ENCODE data around the gene PPM1L. TPM values are rescaled to one million over a fixed set of nuclear protein-coding genes. Genes with fewer than 3 reads are reported as not detected.
A peak's percentile ranks its signal among the peaks of the same experiment; 100 is the strongest.
"Not testable (repeated sequence)": the region's sequence is repeated elsewhere in the genome, so short reads cannot be mapped to it uniquely, and the experiment has no call there.

The PPM1L gene
- total and polyA plus RNA-seq, 7 experiments from 2014 or later = 0.48 to 19.1 (median 5.3) TPM

GRCh38 chr3:161025911-161026310 lies 269.9 kb downstream of the PPM1L start:
- no peaks in the 10 kb centered on the region for H3K27me3 Mint-ChIP-seq
- no peaks in the 10 kb centered on the region for H3K9me3 ChIP-seq (ENCODE audit: control insufficient read depth in 2 of 3, low read length in 3 of 3)
- H3K4me3 ChIP-seq (ENCODE audit: low read length) = no peak overlapping the region
- DNase-seq (no peak), ATAC-seq (no peak)
- no peaks in the 10 kb centered on the region for H3K36me3 ChIP-seq (ENCODE audit: control insufficient read depth in 2 of 3, insufficient read depth in 3 of 3, low read length in 3 of 3)
- no peaks in the 10 kb centered on the region for H3K4me1 Mint-ChIP-seq
- no peak overlapping the region for H3K27ac ChIP-seq (ENCODE audit: low read depth, low read length)
- ChIA-PET CTCF (no interaction called here), POLR2A (no interaction called here)
- peaks cover 0 to 24% (median 12%) of the 10 kb centered on the region in 11 donors for H3K9me3 Mint-ChIP-seq
- intact Hi-C loops (cut with micrococcal nuclease) = no loop called here
- no peaks in the 10 kb centered on the region for H3K4me1 ChIP-seq (ENCODE audit: control insufficient read depth in 2 of 2, insufficient read depth in 2 of 2, low read length in 2 of 2)
- H3K27me3 ChIP-seq (ENCODE audit: control insufficient read depth in 2 of 2, insufficient read depth in 2 of 2, low read length in 2 of 2) = no peaks in the 10 kb centered on the region
- H3K36me3 Mint-ChIP-seq = peaks cover 4 to 14% (median 5%) of the 10 kb centered on the region in 5 donors
- no peak overlapping the region for H3K4me3 Mint-ChIP-seq
- H3K27ac Mint-ChIP-seq = no peak overlapping the region

DNA sequence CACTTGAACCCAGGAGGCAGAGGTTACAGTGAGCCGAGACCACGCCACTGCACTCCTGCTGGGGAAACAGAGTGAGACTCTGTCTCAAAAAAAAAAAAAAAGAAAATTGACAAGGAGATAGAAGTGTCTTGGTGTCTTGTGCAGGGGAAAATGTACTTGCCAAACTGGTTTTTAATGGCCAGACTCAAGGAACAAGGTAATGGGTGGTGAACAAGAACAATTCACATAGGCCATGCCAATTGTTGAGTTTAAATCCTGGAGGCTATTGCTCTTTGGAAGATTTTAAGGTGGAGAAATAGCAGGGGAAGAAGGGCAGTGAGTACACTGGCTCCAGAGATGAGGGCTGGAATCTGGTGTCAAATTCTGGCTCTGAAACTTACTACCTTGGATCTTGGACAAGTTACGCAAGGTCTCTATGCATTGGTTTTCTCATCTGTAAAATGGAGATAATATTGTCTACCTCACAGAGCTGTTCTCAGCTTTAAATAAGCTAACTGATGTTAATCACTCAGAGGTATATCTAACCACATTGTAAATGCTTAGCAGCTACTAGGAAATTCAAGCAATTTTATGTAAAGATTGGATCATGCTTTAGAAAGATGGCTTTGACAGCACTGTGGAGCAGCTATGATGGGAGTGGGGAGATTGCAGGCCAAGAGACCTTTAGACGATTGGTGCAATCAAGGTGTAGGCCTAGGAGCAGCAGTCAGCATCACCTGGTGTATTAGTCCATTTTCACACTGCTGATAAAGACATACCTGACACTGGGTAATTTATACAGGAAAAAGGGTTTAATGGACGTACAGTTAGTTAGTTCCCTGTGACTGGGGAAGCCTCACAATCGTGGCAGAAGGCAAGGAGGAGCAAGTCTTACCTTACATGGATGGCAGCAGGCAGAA lies 270.8 kb downstream of the PPM1L start:
- POLR2A ChIA-PET = no interaction called here
- H3K27me3 ChIP-seq (ENCODE audit: control insufficient read depth in 2 of 2, insufficient read depth in 2 of 2, low read length in 2 of 2) = no peaks in the 10 kb centered on the region
- no peak overlapping the region for H3K27ac ChIP-seq (ENCODE audit: low read depth, low read length)
- no peaks in the 10 kb centered on the region for H3K4me1 ChIP-seq (ENCODE audit: control insufficient read depth in 2 of 2, insufficient read depth in 2 of 2, low read length in 2 of 2)
- CTCF ChIA-PET = no interaction called here
- no peaks in the 10 kb centered on the region for H3K27me3 Mint-ChIP-seq
- no peak overlapping the region for H3K4me3 ChIP-seq (ENCODE audit: low read length)
- intact Hi-C loops (cut with micrococcal nuclease) = no loop called here
- H3K4me3 Mint-ChIP-seq = no peak overlapping the region
- H3K36me3 ChIP-seq (ENCODE audit: control insufficient read depth in 2 of 3, insufficient read depth in 3 of 3, low read length in 3 of 3) = no peaks in the 10 kb centered on the region
- peak overlapping the region in 1 of 9 donors; percentile 67 for H3K27ac Mint-ChIP-seq
- peaks cover 5 to 14% (median 6%) of the 10 kb centered on the region in 5 donors for H3K36me3 Mint-ChIP-seq
- DNase-seq = no peak
- H3K9me3 ChIP-seq (ENCODE audit: control insufficient read depth in 2 of 3, low read length in 3 of 3) = no peaks in the 10 kb centered on the region
- no peak for ATAC-seq
- no peaks in the 10 kb centered on the region for H3K4me1 Mint-ChIP-seq
- peaks cover 0 to 17% (median 14%) of the 10 kb centered on the region in 11 donors for H3K9me3 Mint-ChIP-seq

- no peaks in the 10 kb centered on the region for H3K4me1 Mint-ChIP-seq
- no peak overlapping the region for H3K27ac ChIP-seq (ENCODE audit: low read depth, low read length)
- peaks cover 0 to 19% (median 8%) of the 10 kb centered on the region in 11 donors for H3K9me3 Mint-ChIP-seq
- intact Hi-C loops (cut with micrococcal nuclease) = no loop called here
- no peaks in the 10 kb centered on the region for H3K9me3 ChIP-seq (ENCODE audit: control insufficient read depth in 2 of 3, low read length in 3 of 3)
- no peaks in the 10 kb centered on the region for H3K36me3 ChIP-seq (ENCODE audit: control insufficient read depth in 2 of 3, insufficient read depth in 3 of 3, low read length in 3 of 3)
- CTCF ChIA-PET = no interaction called here
- H3K27me3 ChIP-seq (ENCODE audit: control insufficient read depth in 2 of 2, insufficient read depth in 2 of 2, low read length in 2 of 2) = no peaks in the 10 kb centered on the region
- ATAC-seq (no peak), DNase-seq (no peak)
- no peaks in the 10 kb centered on the region for H3K27me3 Mint-ChIP-seq
- POLR2A ChIA-PET = no interaction called here
- peaks cover 0 to 15% (median 8%) of the 10 kb centered on the region in 5 donors for H3K36me3 Mint-ChIP-seq
- H3K4me3 ChIP-seq (ENCODE audit: low read length) = no peak overlapping the region
- no peaks in the 10 kb centered on the region for H3K4me1 ChIP-seq (ENCODE audit: control insufficient read depth in 2 of 2, insufficient read depth in 2 of 2, low read length in 2 of 2)
- H3K27ac Mint-ChIP-seq = no peak overlapping the region
- no peak overlapping the region for H3K4me3 Mint-ChIP-seq
These were observed 272.6 kb downstream of the PPM1L start for GRCh38 chr3:161028555-161029153.

GRCh38 chr3:161031134-161031533 lies 275.1 kb downstream of the PPM1L start:
- H3K27me3 ChIP-seq (ENCODE audit: control insufficient read depth in 2 of 2, insufficient read depth in 2 of 2, low read length in 2 of 2) = no peaks in the 10 kb centered on the region
- no peaks in the 10 kb centered on the region for H3K9me3 ChIP-seq (ENCODE audit: control insufficient read depth in 2 of 3, low read length in 3 of 3)
- H3K27me3 Mint-ChIP-seq = no peaks in the 10 kb centered on the region
- peaks cover 0 to 17% (median 10%) of the 10 kb centered on the region in 11 donors for H3K9me3 Mint-ChIP-seq
- ChIA-PET CTCF (no interaction called here), POLR2A (no interaction called here)
- DNase-seq (no peak), ATAC-seq (no peak)
- H3K36me3 Mint-ChIP-seq = peaks cover 0 to 21% (median 9%) of the 10 kb centered on the region in 5 donors
- peaks cover 0 to 19% (median 10%) of the 10 kb centered on the region in 7 donors for H3K4me1 Mint-ChIP-seq
- H3K27ac ChIP-seq (ENCODE audit: low read depth, low read length) = no peak overlapping the region
- no peak overlapping the region for H3K4me3 Mint-ChIP-seq
- no peak overlapping the region for H3K27ac Mint-ChIP-seq
- intact Hi-C loops (cut with micrococcal nuclease) = no loop called here
- H3K4me3 ChIP-seq (ENCODE audit: low read length) = no peak overlapping the region
- H3K36me3 ChIP-seq (ENCODE audit: control insufficient read depth in 2 of 3, insufficient read depth in 3 of 3, low read length in 3 of 3) = no peaks in the 10 kb centered on the region
- no peaks in the 10 kb centered on the region for H3K4me1 ChIP-seq (ENCODE audit: control insufficient read depth in 2 of 2, insufficient read depth in 2 of 2, low read length in 2 of 2)

DNA sequence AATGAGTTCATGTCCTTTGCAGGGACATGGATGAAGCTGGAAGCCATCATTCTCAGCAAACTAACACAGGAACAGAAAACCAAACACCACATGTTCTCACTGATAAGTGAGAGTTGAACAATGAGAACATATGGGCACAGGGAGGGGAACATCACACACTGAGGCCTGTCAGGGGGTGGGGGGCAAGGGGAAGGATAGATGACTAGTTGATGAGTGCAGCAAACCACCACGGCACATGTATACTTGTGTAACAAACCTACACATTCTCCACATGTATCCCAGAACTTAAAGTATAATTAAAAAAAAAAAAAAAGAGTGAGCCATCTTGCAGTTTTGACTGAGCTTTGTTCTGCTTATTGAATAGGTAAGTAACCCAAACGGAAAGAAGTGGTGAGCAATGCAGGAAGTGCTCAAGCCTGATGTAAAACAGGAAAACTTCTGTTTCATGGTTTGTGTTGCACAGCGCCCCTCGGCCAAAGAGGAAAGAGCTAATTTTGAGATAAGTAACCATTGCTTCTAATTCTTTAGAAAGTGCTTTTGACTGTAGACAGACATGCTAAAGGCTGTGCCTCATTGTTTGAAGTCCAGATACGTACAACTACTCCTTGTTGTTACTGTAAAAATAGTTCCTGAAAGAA lies 279.0 kb downstream of the PPM1L start:
- H3K9me3 ChIP-seq (ENCODE audit: control insufficient read depth in 2 of 3, low read length in 3 of 3); H3K36me3 ChIP-seq (ENCODE audit: control insufficient read depth in 2 of 3, insufficient read depth in 3 of 3, low read length in 3 of 3); H3K4me1 ChIP-seq (ENCODE audit: control insufficient read depth in 2 of 2, insufficient read depth in 2 of 2, low read length in 2 of 2); CTCF ChIA-PET; POLR2A ChIA-PET; intact Hi-C loops (cut with micrococcal nuclease); H3K4me3 ChIP-seq (ENCODE audit: low read length); H3K27me3 ChIP-seq (ENCODE audit: control insufficient read depth in 2 of 2, insufficient read depth in 2 of 2, low read length in 2 of 2); H3K27me3 Mint-ChIP-seq; H3K27ac ChIP-seq (ENCODE audit: low read depth, low read length): not testable (repeated sequence)
- Mint-ChIP-seq H3K9me3 (peaks cover 0 to 29% (median 14%) of the 10 kb centered on the region in 11 donors), H3K4me3 (peak overlapping the region in 5 of 10 donors; percentile 4 to 55 (median 20)), H3K27ac (peak overlapping the region in 3 of 9 donors; percentile 10 to 34 (median 33)), H3K36me3 (peaks cover 0 to 21% (median 8%) of the 10 kb centered on the region in 5 donors), H3K4me1 (peaks cover 0 to 19% (median 10%) of the 10 kb centered on the region in 7 donors)
- ATAC-seq (peak; percentile 80), DNase-seq (peak in 1 of 9 donors; percentile 11)

DNA sequence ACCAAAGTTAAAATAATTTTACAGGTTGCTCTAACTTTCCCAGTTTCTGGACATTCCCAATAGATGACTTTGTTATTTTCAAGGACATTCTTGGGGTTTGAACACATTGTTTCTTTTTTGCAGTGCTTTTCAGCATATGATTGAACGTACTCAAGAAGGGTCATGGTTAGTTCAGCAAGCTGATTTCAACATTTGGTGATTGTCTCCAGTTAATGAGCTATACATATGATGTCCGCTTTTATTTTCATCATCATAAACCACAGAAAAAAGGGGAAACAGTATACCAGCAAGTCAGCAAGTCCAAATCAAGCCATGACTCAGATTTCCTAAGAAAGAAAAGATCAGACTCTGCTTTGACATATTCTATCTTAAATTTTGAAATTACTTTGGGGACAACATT lies 279.7 kb downstream of the PPM1L start:
- POLR2A ChIA-PET = no interaction called here
- peak; percentile 84 for ATAC-seq
- intact Hi-C loops (cut with micrococcal nuclease) = no loop called here
- peaks cover 0 to 29% (median 14%) of the 10 kb centered on the region in 11 donors for H3K9me3 Mint-ChIP-seq
- peaks cover 0 to 21% (median 8%) of the 10 kb centered on the region in 5 donors for H3K36me3 Mint-ChIP-seq
- H3K27ac Mint-ChIP-seq = no peak overlapping the region
- H3K4me3 Mint-ChIP-seq = no peak overlapping the region
- Histone ChIP-seq H3K27me3 (ENCODE audit: control insufficient read depth in 2 of 2, insufficient read depth in 2 of 2, low read length in 2 of 2) (no peaks in the 10 kb centered on the region), H3K27ac (ENCODE audit: low read depth, low read length) (no peak overlapping the region), H3K4me3 (ENCODE audit: low read length) (no peak overlapping the region), H3K36me3 (ENCODE audit: control insufficient read depth in 2 of 3, insufficient read depth in 3 of 3, low read length in 3 of 3) (no peaks in the 10 kb centered on the region), H3K4me1 (ENCODE audit: control insufficient read depth in 2 of 2, insufficient read depth in 2 of 2, low read length in 2 of 2) (no peaks in the 10 kb centered on the region), H3K9me3 (ENCODE audit: control insufficient read depth in 2 of 3, low read length in 3 of 3) (no peaks in the 10 kb centered on the region)
- H3K27me3 Mint-ChIP-seq = no peaks in the 10 kb centered on the region
- CTCF ChIA-PET = no interaction called here
- peaks cover 0 to 19% (median 10%) of the 10 kb centered on the region in 7 donors for H3K4me1 Mint-ChIP-seq
- DNase-seq = no peak
